Fibroblast of lung (primary cell): ENCODE data around the gene USP12. TPM values are rescaled to one million over a fixed set of nuclear protein-coding genes. Genes with fewer than 3 reads are reported as not detected.
A peak's percentile ranks its signal among the peaks of the same experiment; 100 is the strongest.

Experiments used
- DNase-seq, 2 donors: peaks; one replicate each; pipeline versions ENCODE4 v3.0.0 to v3.0.0-alpha.2; 2010; ENCODE audit warnings: low read depth in 2 of 2
- H2AFZ ChIP-seq: 2 replicates; pipeline ENCODE4 v1.5.1; 2012; ENCODE audit warnings: low read length, control low read depth, inconsistent platforms
- H3K27ac ChIP-seq: 2 replicates; pipeline ENCODE4 v1.5.1; 2011; ENCODE audit warnings: low read length, control low read depth; ENCODE audit not compliant: insufficient read depth
- H3K27me3 ChIP-seq: 2 replicates; pipeline ENCODE4 v1.5.1; 2011; ENCODE audit warnings: mild to moderate bottlenecking, low read length; ENCODE audit not compliant: control insufficient read depth, insufficient read depth
- H3K36me3 ChIP-seq: 2 replicates; pipeline ENCODE4 v1.5.1; 2011; ENCODE audit warnings: low read length; ENCODE audit not compliant: control insufficient read depth, insufficient read depth
- H3K4me1 ChIP-seq: 2 replicates; pipeline ENCODE4 v1.5.1; 2011; ENCODE audit warnings: low read length; ENCODE audit not compliant: control insufficient read depth, insufficient read depth; ENCODE audit errors: extremely low read depth
- H3K4me2 ChIP-seq: 2 replicates; pipeline ENCODE4 v1.5.1; 2011; ENCODE audit warnings: low read length, control low read depth; ENCODE audit not compliant: insufficient read depth; ENCODE audit errors: extremely low read depth
- H3K4me3 ChIP-seq, 4 experiments: fragments of 200-600 bp in 1 of 4; sonication (generic) in 1 of 4; replicated peaks in 1 of 4; 2 replicates each; pipeline ENCODE4 v1.5.1; 2011 to 2016; ENCODE audit warnings: low read length in 4 of 4, low read depth in 3 of 4, mild to moderate bottlenecking in 3 of 4, control low read depth in 2 of 4, inconsistent platforms in 1 of 4, mixed read lengths in 1 of 4; ENCODE audit not compliant: insufficient read depth in 1 of 4; ENCODE audit errors: control extremely low read depth in 1 of 4
- H3K79me2 ChIP-seq: 2 replicates; pipeline ENCODE4 v1.5.1; 2012; ENCODE audit warnings: mild to moderate bottlenecking, low read length, inconsistent platforms; ENCODE audit not compliant: control insufficient read depth, insufficient read depth
- H3K9ac ChIP-seq: 2 replicates; pipeline ENCODE4 v1.5.1; 2011; ENCODE audit warnings: mild to moderate bottlenecking, low read length, control low read depth; ENCODE audit not compliant: insufficient read depth
- H3K9me3 ChIP-seq: 2 replicates; pipeline ENCODE4 v1.5.1; 2012; ENCODE audit warnings: low read depth, low read length; ENCODE audit not compliant: control insufficient read depth, insufficient read depth
- H4K20me1 ChIP-seq: 2 replicates; pipeline ENCODE4 v1.5.1; 2011; ENCODE audit warnings: low read length; ENCODE audit not compliant: control insufficient read depth, insufficient read depth; ENCODE audit errors: extremely low read depth
- EZH2 ChIP-seq: IDR thresholded peaks from 2 replicates; pipeline ENCODE4 v1.5.1; 2012; ENCODE audit warnings: low read length, control low read depth, mild to moderate bottlenecking; ENCODE audit errors: missing control alignments
- polyA plus RNA-seq, 2 donors: library from polyadenylated mRNA; depleted of rRNA in 1 of 2; stranded (reverse) in 1 of 2; unstranded in 1 of 2; fragments of >200 nt; gene quantifications; 2 replicates each; pipeline ENCODE4 v1.2.1, GENCODE V29; 2011 to 2012; ENCODE audit warnings: missing spikeins in 1 of 2
- total RNA-seq: library from RNA; depleted of rRNA; stranded (reverse); fragments of >200 nt; gene quantifications from 2 replicates; pipeline ENCODE4 v1.2.1, GENCODE V29; 2014
- TF ChIP-seq, protein P1 (sequence below), 2 donors: IDR thresholded peaks in 1 of 2; conservative IDR thresholded peaks in 1 of 2; 1 replicate in 1 of 2; 2 replicates in 1 of 2; pipeline ENCODE4 v1.5.1; 2011 to 2012; ENCODE audit warnings: low read length in 2 of 2, control low read depth in 1 of 2, inconsistent platforms in 1 of 2, low read depth in 1 of 2, mild to moderate bottlenecking in 1 of 2

Gene USP12
- total and polyA plus RNA-seq, 2 donors (not counting 1 experiment from before 2014, with no cell fraction given), result 17.3 to 36.3 TPM

DNA sequence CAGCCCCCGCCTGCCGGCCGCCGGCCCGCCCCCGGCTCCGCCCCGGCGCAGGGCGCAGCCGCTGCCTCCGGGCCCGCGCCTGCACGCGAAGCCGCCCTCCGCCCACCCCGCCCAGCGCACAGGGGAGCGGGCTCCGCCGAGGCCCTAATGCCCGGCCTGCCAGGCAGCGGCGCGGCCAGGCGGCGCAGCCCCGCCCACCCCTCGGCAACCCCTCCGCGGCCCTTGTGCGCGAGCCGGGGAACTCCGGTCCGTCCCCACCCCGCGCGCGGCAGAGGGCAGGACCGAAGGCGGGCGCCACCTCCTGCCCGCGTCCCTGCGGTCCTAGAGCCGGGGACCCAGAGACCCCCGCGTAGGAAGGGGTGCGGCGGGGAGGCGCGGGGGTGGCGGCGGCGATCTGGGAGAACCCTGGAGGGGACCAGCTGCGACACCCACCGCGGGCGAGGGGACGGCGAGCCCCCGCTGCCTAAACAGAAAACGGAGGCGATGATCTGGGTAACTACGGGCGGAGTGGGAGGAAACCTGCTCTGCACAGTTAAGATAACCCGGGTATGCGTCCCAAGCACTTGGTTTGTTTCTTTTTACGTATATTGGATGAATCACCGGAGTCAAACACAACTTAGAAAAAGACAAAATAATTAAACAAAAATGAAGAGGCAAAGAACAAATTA, 350 bp upstream of the USP12 start:
- H3K4me1 ChIP-seq, result peaks cover 7% of the 10 kb centered on the region
- peak overlapping the region; percentile 81 for H3K4me2 ChIP-seq
- H3K27me3 ChIP-seq, result no peaks in the 10 kb centered on the region
- peaks cover 6% of the 10 kb centered on the region for H4K20me1 ChIP-seq
- H3K27ac ChIP-seq, result peak overlapping the region; percentile 89
- peaks cover 35% of the 10 kb centered on the region for H3K79me2 ChIP-seq
- DNase-seq, result peak; percentile 87 to 91
- no peaks in the 10 kb centered on the region for H3K36me3 ChIP-seq
- peak overlapping the region; percentile 62 to 77 (median 72) for H3K4me3 ChIP-seq
- no peaks in the 10 kb centered on the region for H3K9me3 ChIP-seq
- no peak for TF ChIP-seq EZH2
- TF ChIP-seq, protein P1, sequence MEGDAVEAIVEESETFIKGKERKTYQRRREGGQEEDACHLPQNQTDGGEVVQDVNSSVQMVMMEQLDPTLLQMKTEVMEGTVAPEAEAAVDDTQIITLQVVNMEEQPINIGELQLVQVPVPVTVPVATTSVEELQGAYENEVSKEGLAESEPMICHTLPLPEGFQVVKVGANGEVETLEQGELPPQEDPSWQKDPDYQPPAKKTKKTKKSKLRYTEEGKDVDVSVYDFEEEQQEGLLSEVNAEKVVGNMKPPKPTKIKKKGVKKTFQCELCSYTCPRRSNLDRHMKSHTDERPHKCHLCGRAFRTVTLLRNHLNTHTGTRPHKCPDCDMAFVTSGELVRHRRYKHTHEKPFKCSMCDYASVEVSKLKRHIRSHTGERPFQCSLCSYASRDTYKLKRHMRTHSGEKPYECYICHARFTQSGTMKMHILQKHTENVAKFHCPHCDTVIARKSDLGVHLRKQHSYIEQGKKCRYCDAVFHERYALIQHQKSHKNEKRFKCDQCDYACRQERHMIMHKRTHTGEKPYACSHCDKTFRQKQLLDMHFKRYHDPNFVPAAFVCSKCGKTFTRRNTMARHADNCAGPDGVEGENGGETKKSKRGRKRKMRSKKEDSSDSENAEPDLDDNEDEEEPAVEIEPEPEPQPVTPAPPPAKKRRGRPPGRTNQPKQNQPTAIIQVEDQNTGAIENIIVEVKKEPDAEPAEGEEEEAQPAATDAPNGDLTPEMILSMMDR (conservative IDR thresholded peaks at IDR 0.05 in 1 of 2, IDR thresholded peaks at IDR 0.05 in 1 of 2; ENCODE audit: low read depth in 1 of 2, low read length in 2 of 2), result no peak
- H3K9ac ChIP-seq, result peak overlapping the region; percentile 82
- peak overlapping the region; percentile 54 for H2AFZ ChIP-seq

DNA sequence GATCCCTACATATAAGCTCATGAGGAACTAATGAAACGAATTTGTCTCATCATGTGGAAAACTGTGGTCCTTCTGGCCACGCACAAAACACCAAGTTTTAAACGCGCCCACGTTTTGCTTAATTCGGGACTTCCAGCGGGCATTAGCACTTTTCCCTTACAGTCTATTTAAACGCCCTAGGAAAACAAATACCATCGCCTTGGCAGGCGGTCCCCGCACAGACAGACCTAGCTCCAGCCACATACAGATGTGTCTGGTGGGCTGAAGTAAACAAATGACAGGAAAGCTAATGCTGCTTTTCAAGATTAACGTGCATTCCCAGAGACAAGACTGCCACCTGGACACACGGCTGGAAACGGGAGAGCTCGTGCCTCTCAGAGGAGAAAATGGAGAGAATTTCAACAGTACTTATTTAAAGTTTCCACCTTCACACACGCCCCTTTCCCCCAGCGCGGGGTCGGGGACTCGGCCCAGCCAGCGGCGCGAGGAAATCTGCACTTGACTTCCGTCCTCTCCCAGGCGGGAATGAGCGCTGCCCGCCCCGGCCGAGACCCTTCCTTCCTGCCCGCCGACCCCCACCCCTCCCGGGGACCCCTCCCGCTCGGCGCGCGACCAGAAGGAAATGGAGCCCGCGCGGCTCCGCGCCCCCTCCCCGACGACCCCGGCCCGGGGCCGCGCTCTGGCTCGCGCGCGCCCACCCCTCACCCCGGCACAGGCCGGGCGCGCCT, 931 bp downstream of the USP12 start:
- Histone ChIP-seq H3K36me3 (no peaks in the 10 kb centered on the region), H3K9ac (peak overlapping the region; percentile 73), H3K27ac (peak overlapping the region; percentile 86), H3K27me3 (no peaks in the 10 kb centered on the region), H3K4me2 (peak overlapping the region; percentile 91), H4K20me1 (peaks cover 6% of the 10 kb centered on the region), H3K4me1 (peaks cover 7% of the 10 kb centered on the region), H2AFZ (no peak overlapping the region), H3K4me3 (peak overlapping the region; percentile 74 to 82 (median 79)), H3K79me2 (peaks cover 47% of the 10 kb centered on the region), H3K9me3 (no peaks in the 10 kb centered on the region)
- TF ChIP-seq, protein P1 (conservative IDR thresholded peaks at IDR 0.05 in 1 of 2, IDR thresholded peaks at IDR 0.05 in 1 of 2; ENCODE audit: low read depth in 1 of 2, low read length in 2 of 2), result no peak
- no peak for TF ChIP-seq EZH2
- DNase-seq, result no peak

DNA sequence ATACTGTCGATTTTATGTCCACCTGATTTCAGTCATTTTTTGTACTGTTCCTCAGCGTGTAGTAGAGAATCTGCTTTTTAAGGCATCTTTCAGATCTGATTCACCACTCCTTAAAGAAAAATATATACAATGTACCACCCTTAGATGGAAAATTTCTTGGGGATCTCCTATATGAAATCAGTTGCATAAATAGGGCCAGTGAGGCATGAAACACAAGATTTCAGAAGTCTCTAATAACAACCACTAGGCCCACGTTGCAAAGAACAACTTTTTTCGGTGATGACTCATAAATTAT, 1.4 kb downstream of the USP12 start:
- Histone ChIP-seq H3K4me3 (peak overlapping the region; percentile 74 to 82 (median 79)), H3K27me3 (no peaks in the 10 kb centered on the region), H2AFZ (no peak overlapping the region), H3K36me3 (no peaks in the 10 kb centered on the region), H3K79me2 (peaks cover 52% of the 10 kb centered on the region), H3K9me3 (no peaks in the 10 kb centered on the region), H3K4me1 (peaks cover 7% of the 10 kb centered on the region), H3K9ac (peak overlapping the region; percentile 73), H3K4me2 (peak overlapping the region; percentile 91), H3K27ac (peak overlapping the region; percentile 86), H4K20me1 (peaks cover 6% of the 10 kb centered on the region)
- peak; percentile 79 for DNase-seq
- TF ChIP-seq, protein P1 (conservative IDR thresholded peaks at IDR 0.05 in 1 of 2, IDR thresholded peaks at IDR 0.05 in 1 of 2; ENCODE audit: low read depth in 1 of 2, low read length in 2 of 2), result no peak
- no peak for TF ChIP-seq EZH2
